WTC11 (cell line): Measurements from ENCODE around the gene TBC1D22B. TPM values are rescaled to one million over a fixed set of nuclear protein-coding genes. Genes with fewer than 3 reads are reported as not detected.
"Not testable (repeated sequence)": the region's sequence is repeated elsewhere in the genome, so short reads cannot be mapped to it uniquely, and the experiment has no call there.

Source experiments
- ATAC-seq: fragments of 200-7000 bp; cut with Tn5 transposase; 2 replicates; pipeline ENCODE4 v1.10.0; 2021; ENCODE audit warnings: mild to moderate bottlenecking, moderate library complexity
- CTCF ChIA-PET: fragments of 300-600 bp; sonication (Branson Sonifier 250); formaldehyde crosslinking; loops from one replicate; lab custom pipeline; 2021; ENCODE audit warnings: antibody characterized with exemption; lab: Charles Lee
- POLR2A ChIA-PET: fragments of 350-600 bp; sonication (Branson Sonifier 250); formaldehyde crosslinking; loops from one replicate; lab custom pipeline; 2021; ENCODE audit warnings: antibody characterized with exemption; lab: Charles Lee
- DNase-seq: peaks from one replicate; pipeline ENCODE4 v3.0.0; 2021; ENCODE audit warnings: low spot score
- H3K27ac Mint-ChIP-seq: 2 replicates; pipeline ENCODE4 v1.8.0; 2021; ENCODE audit warnings: mixed read lengths
- H3K27me3 Mint-ChIP-seq: 2 replicates; pipeline ENCODE4 v1.8.0; 2021; ENCODE audit warnings: low read depth, mild to moderate bottlenecking, moderate library complexity, mixed read lengths
- H3K36me3 Mint-ChIP-seq: 2 replicates; pipeline ENCODE4 v1.8.0; 2021; ENCODE audit warnings: mixed read lengths
- H3K4me1 Mint-ChIP-seq: 2 replicates; pipeline ENCODE4 v1.8.0; 2022; ENCODE audit warnings: mixed read lengths
- H3K4me3 Mint-ChIP-seq: 2 replicates; pipeline ENCODE4 v1.8.0; 2021; ENCODE audit warnings: mild to moderate bottlenecking, moderate library complexity, mixed read lengths
- H3K9me3 Mint-ChIP-seq: 2 replicates; pipeline ENCODE4 v1.8.0; 2021; ENCODE audit warnings: mixed read lengths
- AR ChIP-seq: fragments of 250-450 bp; sonication (Bioruptor Pico); IDR thresholded peaks from 2 replicates; pipeline ENCODE4 v1.9.0; 2021; ENCODE audit warnings: mild to moderate bottlenecking
- E2F5 ChIP-seq: sonication (generic); formaldehyde crosslinking; IDR thresholded peaks from 2 replicates; pipeline ENCODE4 v1.8.1; 2022; ENCODE audit warnings: mild to moderate bottlenecking, moderate library complexity, missing genetic modification reagents
- ELF4 ChIP-seq: sonication (generic); formaldehyde crosslinking; IDR thresholded peaks from 2 replicates; pipeline ENCODE4 v1.8.1; 2022; ENCODE audit warnings: low read depth, mild to moderate bottlenecking, moderate library complexity, missing genetic modification reagents
- GABPB1 ChIP-seq: sonication (generic); formaldehyde crosslinking; IDR thresholded peaks from 2 replicates; pipeline ENCODE4 v1.8.1; 2023; ENCODE audit warnings: mild to moderate bottlenecking, missing genetic modification reagents
- HMGXB4 ChIP-seq: sonication (generic); formaldehyde crosslinking; IDR thresholded peaks from 2 replicates; pipeline ENCODE4 v1.8.1; 2023; ENCODE audit warnings: mild to moderate bottlenecking, moderate library complexity, missing genetic modification reagents
- KAT7 ChIP-seq: sonication (generic); formaldehyde crosslinking; IDR thresholded peaks from 2 replicates; pipeline ENCODE4 v1.8.1; 2023; ENCODE audit warnings: missing genetic modification reagents, mild to moderate bottlenecking, borderline replicate concordance
- MYBL2 ChIP-seq: sonication (generic); formaldehyde crosslinking; IDR thresholded peaks from 2 replicates; pipeline ENCODE4 v1.8.1; 2023; ENCODE audit warnings: mild to moderate bottlenecking, moderate library complexity, missing genetic modification reagents
- RORB ChIP-seq: fragments of 250-450 bp; sonication (Bioruptor Pico); IDR thresholded peaks from 2 replicates; pipeline ENCODE4 v1.9.0; 2021; ENCODE audit warnings: mild to moderate bottlenecking
- SP1 ChIP-seq: sonication (generic); formaldehyde crosslinking; conservative IDR thresholded peaks from 2 replicates; pipeline ENCODE4 v1.8.1; 2022; ENCODE audit warnings: missing genetic modification reagents
- ZMAT4 ChIP-seq: fragments of 250-450 bp; sonication (Bioruptor Pico); IDR thresholded peaks from 2 replicates; pipeline ENCODE4 v1.9.0; 2021; ENCODE audit warnings: mild to moderate bottlenecking
- ZNF281 ChIP-seq: sonication (generic); formaldehyde crosslinking; IDR thresholded peaks from 2 replicates; pipeline ENCODE4 v1.8.0; 2023; ENCODE audit warnings: mild to moderate bottlenecking, missing genetic modification reagents
- ZNF317 ChIP-seq: sonication (generic); formaldehyde crosslinking; IDR thresholded peaks from 2 replicates; pipeline ENCODE4 v1.8.1; 2023; ENCODE audit warnings: low read depth, mild to moderate bottlenecking, moderate library complexity, missing genetic modification reagents, borderline replicate concordance
- ZNF396 ChIP-seq: fragments of 250-450 bp; sonication (Bioruptor Pico); IDR thresholded peaks from 2 replicates; pipeline ENCODE4 v1.8.0; 2021; ENCODE audit warnings: mild to moderate bottlenecking, moderate library complexity, borderline replicate concordance
- ZSCAN18 ChIP-seq: fragments of 250-450 bp; sonication (Bioruptor Pico); IDR thresholded peaks from 2 replicates; pipeline ENCODE4 v2.1.2; 2022; ENCODE audit warnings: mild to moderate bottlenecking, moderate library complexity
- total RNA-seq: library from RNA; stranded (reverse); gene quantifications from 3 replicates; pipeline ENCODE4 v1.2.3, GENCODE V29; 2021

Gene TBC1D22B
- total RNA-seq, 1 experiment from 2014 or later, result 16.4 TPM

GRCh38 chr6:37334047-37334446, 76.5 kb downstream of the TBC1D22B start:
- Mint-ChIP-seq H3K27me3 (no peaks in the 10 kb centered on the region), H3K27ac (no peak overlapping the region), H3K4me3 (no peak overlapping the region), H3K9me3 (no peaks in the 10 kb centered on the region), H3K36me3 (peaks cover 24% of the 10 kb centered on the region), H3K4me1 (no peaks in the 10 kb centered on the region)
- no peak for DNase-seq
- no peak for ATAC-seq
- TF ChIP-seq AR (CRISPR knock-in tag) (no peak), ZSCAN18 (CRISPR knock-in tag) (no peak), RORB (CRISPR knock-in tag) (no peak), MYBL2 (CRISPR knock-in tag) (no peak)
- POLR2A ChIA-PET, result no interaction called here
- CTCF ChIA-PET, result interaction anchor here (0.6 kb wide), 1 partner anchor 8 kb away, joined by 3 read pairs; no protein-coding TSS in a partner anchor

- POLR2A ChIA-PET, DNase-seq, H3K4me3 Mint-ChIP-seq: not testable (repeated sequence)
Observed at GRCh38 chr6:37338317-37338716, 80.7 kb downstream of the TBC1D22B start.

GRCh38 chr6:37338745-37339255, 81.2 kb downstream of the TBC1D22B start:
- POLR2A ChIA-PET, result no interaction called here
- Mint-ChIP-seq H3K36me3 (no peaks in the 10 kb centered on the region), H3K27ac (no peak overlapping the region), H3K9me3 (0 out of 2 replicates have a peak, but pooled peaks cover 3% of the 10 kb centered on the region)
- TF ChIP-seq KAT7 (no peak), GABPB1 (no peak), SP1 (no peak), HMGXB4 (no peak), ZNF396 (no peak)
- TF ChIP-seq, all 79 proteins: peak for 0
- DNase-seq, result no peak
- Mint-ChIP-seq H3K4me3 (no peak overlapping the region), H3K27me3 (no peaks in the 10 kb centered on the region), H3K4me1 (no peaks in the 10 kb centered on the region)
- ATAC-seq, result no peak
- CTCF ChIA-PET, result interaction anchor here (1.6 kb wide), 1 partner anchor 13 kb away, joined by 4 read pairs; no protein-coding TSS in a partner anchor

More at GRCh38 chr6:37338317-37338716, 80.7 kb downstream of the TBC1D22B start:
- H3K9me3 Mint-ChIP-seq, H3K4me1 Mint-ChIP-seq, ATAC-seq, CTCF ChIA-PET, H3K27ac Mint-ChIP-seq, H3K27me3 Mint-ChIP-seq, H3K36me3 Mint-ChIP-seq: not testable (repeated sequence)

GRCh38 chr6:37339741-37340638, 82.4 kb downstream of the TBC1D22B start:
- ChIA-PET POLR2A (no interaction called here), CTCF (interaction anchor here (0.6 to 1.6 kb wide), 2 partner anchors 14 to 708 kb away, joined by 3 to 4 read pairs; no protein-coding TSS in a partner anchor)
- Mint-ChIP-seq H3K27me3 (no peaks in the 10 kb centered on the region), H3K4me3 (no peak overlapping the region), H3K36me3 (no peaks in the 10 kb centered on the region), H3K9me3 (0 out of 2 replicates have a peak, but pooled peaks cover 3% of the 10 kb centered on the region), H3K27ac (no peak overlapping the region), H3K4me1 (no peaks in the 10 kb centered on the region)
- ATAC-seq (no peak), DNase-seq (no peak)
- TF ChIP-seq HMGXB4 (no peak), ZMAT4 (CRISPR knock-in tag) (no peak), E2F5 (CRISPR knock-in tag) (no peak), ZNF281 (CRISPR knock-in tag) (no peak), ZNF317 (no peak), ELF4 (CRISPR knock-in tag) (no peak)
